ENCODE data around the gene RC3H1.

- TF ChIP-seq CTCF (IDR thresholded peaks at IDR 0.05) (no peak), POLR2AphosphoS5 (IDR thresholded peaks at IDR 0.05) (no peak), POLR2A (IDR thresholded peaks at IDR 0.05) (no peak), EP300 (IDR thresholded peaks at IDR 0.05) (no peak)
Observed at GRCh38 chr1:173913111-173913510, 109.0 kb downstream of the RC3H1 start.

Measured in upper lobe of left lung (tissue), 4 donors.